Glutamatergic neuron (in vitro differentiated cells): Measurements from ENCODE around the gene SMIM14. TPM values are rescaled to one million over a fixed set of nuclear protein-coding genes. Genes with fewer than 3 reads are reported as not detected.
"Not testable (repeated sequence)": the region's sequence is repeated elsewhere in the genome, so short reads cannot be mapped to it uniquely, and the experiment has no call there.

Experiments used
- DNase-seq: peaks from one replicate; pipeline ENCODE4 v3.0.0; 2022
- H3K27ac Mint-ChIP-seq: one replicate; pipeline ENCODE4 v1.8.0; 2020; ENCODE audit warnings: mild to moderate bottlenecking, mixed read lengths, inconsistent platforms; ENCODE audit not compliant: unreplicated experiment
- H3K27me3 Mint-ChIP-seq: one replicate; pipeline ENCODE4 v1.8.0; 2020; ENCODE audit warnings: mild to moderate bottlenecking, moderate library complexity, mixed read lengths, inconsistent platforms; ENCODE audit not compliant: unreplicated experiment
- H3K36me3 Mint-ChIP-seq: one replicate; pipeline ENCODE4 v1.8.0; 2020; ENCODE audit warnings: mild to moderate bottlenecking, mixed read lengths, inconsistent platforms; ENCODE audit not compliant: unreplicated experiment
- H3K4me1 Mint-ChIP-seq: one replicate; pipeline ENCODE4 v1.8.0; 2020; ENCODE audit warnings: mild to moderate bottlenecking, low read depth, mixed read lengths, inconsistent platforms; ENCODE audit not compliant: unreplicated experiment
- H3K4me3 Mint-ChIP-seq: one replicate; pipeline ENCODE4 v1.8.0; 2020; ENCODE audit warnings: mild to moderate bottlenecking, mixed read lengths, inconsistent platforms; ENCODE audit not compliant: unreplicated experiment
- H3K9me3 Mint-ChIP-seq: one replicate; pipeline ENCODE4 v1.8.0; 2020; ENCODE audit warnings: mild to moderate bottlenecking, moderate library complexity, mixed read lengths, inconsistent platforms; ENCODE audit not compliant: unreplicated experiment
- total RNA-seq: library from RNA; stranded (reverse); fragmentation: NEBNext Ultra II Directional; extraction: Animal tissue kit (Norgen Biotek cat#: 25700); gene quantifications from one replicate; pipeline ENCODE4 v1.2.1, GENCODE V29; 2021; ENCODE audit not compliant: unreplicated experiment
- TF ChIP-seq, protein P1 (sequence below): fragments of 200-600 bp; sonication (generic); IDR thresholded peaks from one replicate; pipeline ENCODE4 v1.5.0; 2021; ENCODE audit not compliant: partially characterized antibody, unreplicated experiment

The SMIM14 gene
- total RNA-seq, 1 donor from 2014 or later = 27.1 TPM

DNA sequence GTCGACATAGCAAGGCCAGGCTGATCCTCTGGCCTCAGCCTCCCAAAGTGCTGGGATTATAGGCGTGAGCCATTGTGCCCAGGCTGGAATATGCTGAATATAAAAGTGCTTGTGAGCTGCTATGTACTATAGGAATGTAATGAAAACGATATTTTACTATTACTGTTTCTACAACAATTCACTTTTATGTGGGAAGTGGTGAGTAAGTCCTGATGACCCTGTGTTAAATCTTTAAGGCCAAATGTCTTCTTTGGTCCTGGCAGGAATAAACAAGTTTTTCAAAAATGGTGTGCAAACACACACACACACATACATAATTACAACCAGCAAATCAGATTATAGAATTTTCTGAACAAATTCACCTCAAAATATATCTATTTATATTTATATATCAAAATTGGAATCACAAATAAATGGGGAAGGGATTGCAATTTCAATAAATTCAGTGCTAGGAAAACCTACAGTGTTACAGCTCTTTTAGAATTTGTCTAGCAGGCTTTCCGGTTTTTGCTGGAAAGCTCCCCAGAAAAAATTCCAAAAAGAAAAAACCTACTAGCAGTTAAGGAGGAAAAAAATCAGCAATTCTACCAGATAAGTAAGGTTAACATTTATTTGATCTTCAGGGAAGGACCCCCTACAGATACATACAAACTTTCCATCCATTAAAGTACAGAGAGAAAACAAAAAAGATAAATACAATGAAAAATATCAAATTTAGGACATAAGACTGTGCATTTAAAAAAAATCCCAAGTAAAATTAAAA is 17.9 kb downstream of the SMIM14 start:
- Mint-ChIP-seq H3K4me1 (no peaks in the 10 kb centered on the region), H3K36me3 (no peaks in the 10 kb centered on the region), H3K4me3 (no peak overlapping the region), H3K9me3 (no peaks in the 10 kb centered on the region), H3K27ac (no peak overlapping the region), H3K27me3 (no peaks in the 10 kb centered on the region)
- TF ChIP-seq, protein P1, sequence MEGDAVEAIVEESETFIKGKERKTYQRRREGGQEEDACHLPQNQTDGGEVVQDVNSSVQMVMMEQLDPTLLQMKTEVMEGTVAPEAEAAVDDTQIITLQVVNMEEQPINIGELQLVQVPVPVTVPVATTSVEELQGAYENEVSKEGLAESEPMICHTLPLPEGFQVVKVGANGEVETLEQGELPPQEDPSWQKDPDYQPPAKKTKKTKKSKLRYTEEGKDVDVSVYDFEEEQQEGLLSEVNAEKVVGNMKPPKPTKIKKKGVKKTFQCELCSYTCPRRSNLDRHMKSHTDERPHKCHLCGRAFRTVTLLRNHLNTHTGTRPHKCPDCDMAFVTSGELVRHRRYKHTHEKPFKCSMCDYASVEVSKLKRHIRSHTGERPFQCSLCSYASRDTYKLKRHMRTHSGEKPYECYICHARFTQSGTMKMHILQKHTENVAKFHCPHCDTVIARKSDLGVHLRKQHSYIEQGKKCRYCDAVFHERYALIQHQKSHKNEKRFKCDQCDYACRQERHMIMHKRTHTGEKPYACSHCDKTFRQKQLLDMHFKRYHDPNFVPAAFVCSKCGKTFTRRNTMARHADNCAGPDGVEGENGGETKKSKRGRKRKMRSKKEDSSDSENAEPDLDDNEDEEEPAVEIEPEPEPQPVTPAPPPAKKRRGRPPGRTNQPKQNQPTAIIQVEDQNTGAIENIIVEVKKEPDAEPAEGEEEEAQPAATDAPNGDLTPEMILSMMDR = no peak
- DNase-seq = no peak

DNA sequence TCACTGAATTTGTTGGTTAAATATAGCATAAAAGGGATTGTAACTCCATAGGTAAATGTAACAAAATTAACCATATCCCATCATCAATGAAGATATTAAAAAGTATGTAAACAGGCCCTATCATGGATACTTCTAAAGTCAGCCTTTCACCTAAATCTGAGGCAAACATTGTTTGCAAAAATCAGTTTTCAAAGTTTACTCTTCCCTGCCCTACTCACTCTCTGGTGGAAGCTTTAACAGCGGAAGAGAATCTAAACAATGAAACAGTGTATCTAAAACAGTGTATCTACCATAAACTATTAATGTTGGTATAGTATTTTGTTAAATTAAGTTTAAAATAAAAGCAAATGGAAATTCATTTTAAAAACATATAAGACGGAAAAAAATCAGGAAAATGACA is 21.1 kb downstream of the SMIM14 start:
- Mint-ChIP-seq H3K9me3 (no peaks in the 10 kb centered on the region), H3K27me3 (no peaks in the 10 kb centered on the region), H3K27ac (no peak overlapping the region), H3K4me1 (no peaks in the 10 kb centered on the region), H3K36me3 (no peaks in the 10 kb centered on the region), H3K4me3 (no peak overlapping the region)
- TF ChIP-seq, protein P1 = no peak
- no peak for DNase-seq

DNA sequence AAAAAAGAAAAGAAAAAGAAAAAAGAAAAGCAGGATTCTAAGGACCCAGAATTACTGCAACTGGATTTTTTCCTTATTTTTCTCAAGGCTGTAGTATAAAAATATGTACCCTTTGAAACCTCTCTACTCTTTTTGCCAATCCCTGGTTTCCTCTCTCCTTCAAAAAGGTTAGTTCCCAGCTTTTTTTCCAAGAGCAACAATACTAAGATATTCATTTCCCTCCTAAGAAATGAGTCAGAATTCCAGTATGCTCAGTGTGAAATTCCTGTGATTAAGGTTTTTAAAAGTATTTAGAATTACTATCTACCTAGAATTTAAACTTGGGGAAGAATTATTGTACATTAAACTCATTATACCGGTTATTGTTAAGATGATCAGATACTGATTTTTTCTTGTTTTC is 22.0 kb downstream of the SMIM14 start:
- TF ChIP-seq, protein P1 = no peak
- no peaks in the 10 kb centered on the region for H3K36me3 Mint-ChIP-seq
- no peak for DNase-seq
- no peaks in the 10 kb centered on the region for H3K27me3 Mint-ChIP-seq
- H3K4me3 Mint-ChIP-seq = no peak overlapping the region
- H3K9me3 Mint-ChIP-seq = no peaks in the 10 kb centered on the region
- H3K27ac Mint-ChIP-seq = no peak overlapping the region
- H3K4me1 Mint-ChIP-seq = no peaks in the 10 kb centered on the region

DNA sequence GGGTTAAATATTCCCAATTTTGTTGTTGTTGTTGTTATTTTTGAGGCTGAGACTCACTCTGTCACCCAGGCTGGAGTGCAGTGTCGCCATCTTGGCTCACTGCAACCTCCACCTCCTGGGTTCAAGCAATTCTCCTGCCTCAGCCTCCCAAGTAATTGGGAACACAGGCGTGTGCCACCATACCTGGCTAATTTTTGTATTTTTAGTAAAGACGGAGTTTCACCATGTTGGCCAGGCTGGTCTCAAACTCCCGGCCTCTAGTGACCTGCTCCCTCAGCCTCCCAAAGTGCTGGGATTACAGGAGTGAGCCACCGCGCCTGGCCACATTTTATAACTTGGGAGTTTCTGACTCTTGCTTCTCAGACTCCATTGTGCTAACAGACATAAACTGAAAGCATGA is 22.6 kb downstream of the SMIM14 start:
- not testable (repeated sequence) for H3K27me3 Mint-ChIP-seq, H3K4me1 Mint-ChIP-seq, H3K36me3 Mint-ChIP-seq, H3K27ac Mint-ChIP-seq, H3K9me3 Mint-ChIP-seq, H3K4me3 Mint-ChIP-seq, DNase-seq

DNA sequence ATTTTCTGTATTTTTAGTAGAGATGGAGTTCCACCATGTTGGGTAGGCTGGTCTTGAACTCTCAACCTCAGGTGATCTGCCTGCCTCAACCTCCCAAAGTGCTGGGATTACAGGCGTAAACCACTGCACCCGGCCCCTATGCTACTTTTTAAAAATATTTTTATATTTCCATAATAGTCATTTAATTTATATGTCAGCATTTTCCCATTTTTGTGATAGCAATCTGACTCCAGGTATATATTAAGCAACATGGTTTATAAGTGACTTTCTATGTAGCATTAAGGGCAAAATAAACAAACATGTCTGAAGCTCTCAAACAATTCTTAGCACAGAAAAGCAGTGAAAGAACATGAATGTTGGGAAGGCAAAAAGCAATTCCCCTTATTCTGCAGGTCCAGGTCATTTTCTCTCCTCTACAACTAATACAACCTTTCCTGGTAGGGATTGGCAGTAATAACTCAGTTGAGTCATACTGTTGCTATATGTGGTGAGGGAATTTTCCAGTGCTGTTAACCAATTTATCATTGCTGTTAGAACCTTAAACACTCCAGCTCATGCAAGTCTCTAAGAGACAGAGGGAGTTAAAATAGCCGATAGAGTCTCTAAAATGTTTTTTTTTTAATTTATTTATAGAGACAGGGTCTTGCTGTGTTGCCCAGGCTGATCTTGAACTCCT is 24.0 kb downstream of the SMIM14 start:
- H3K27ac Mint-ChIP-seq = no peak overlapping the region
- DNase-seq = no peak
- no peaks in the 10 kb centered on the region for H3K4me1 Mint-ChIP-seq
- H3K36me3 Mint-ChIP-seq = no peaks in the 10 kb centered on the region
- no peaks in the 10 kb centered on the region for H3K9me3 Mint-ChIP-seq
- TF ChIP-seq, protein P1 = no peak
- no peak overlapping the region for H3K4me3 Mint-ChIP-seq
- no peaks in the 10 kb centered on the region for H3K27me3 Mint-ChIP-seq
